Kidney (tissue), 14 donors: ENCODE results near the gene TMEM266. TPM values are rescaled to one million over a fixed set of nuclear protein-coding genes. Genes with fewer than 3 reads are reported as not detected.

Experiments
- DNase-seq, 5 donors: peaks; one replicate each; pipeline ENCODE4 v3.0.0-alpha.2; 2013 to 2020
- FAIRE-seq: peaks from 2 replicates; lab custom pipeline; 2012; peaks lifted over from hg19 to GRCh38; lab: Jason Lieb, UNC
- H3K27ac ChIP-seq, 2 donors: one replicate each; pipeline ENCODE4 v1.7.0; 2013; ENCODE audit warnings: low read depth in 2 of 2, low read length in 2 of 2, inconsistent platforms in 1 of 2
- H3K27me3 ChIP-seq: one replicate; pipeline ENCODE4 v1.7.1; 2013; ENCODE audit warnings: low read length, inconsistent platforms; ENCODE audit not compliant: control insufficient read depth, insufficient read depth
- H3K36me3 ChIP-seq, 3 donors: one replicate each; pipeline versions ENCODE4 v1.7.0 to v1.7.1; 2013; ENCODE audit warnings: low read length in 3 of 3, control low read depth in 1 of 3, inconsistent platforms in 1 of 3; ENCODE audit not compliant: insufficient read depth in 3 of 3, control insufficient read depth in 2 of 3
- H3K4me1 ChIP-seq, 3 donors: one replicate each; pipeline versions ENCODE4 v1.7.0 to v1.7.1; 2013; ENCODE audit warnings: low read length in 3 of 3, inconsistent platforms in 1 of 3, low read depth in 1 of 3; ENCODE audit not compliant: control insufficient read depth in 2 of 3, insufficient read depth in 2 of 3
- H3K4me3 ChIP-seq, 3 donors: one replicate each; pipeline versions ENCODE4 v1.7.0 to v1.8.1; 2013; ENCODE audit warnings: low read length in 3 of 3, control low read depth in 1 of 3, inconsistent platforms in 1 of 3
- H3K9ac ChIP-seq, 3 donors: one replicate each; pipeline versions ENCODE4 v1.7.0 to v1.7.1; 2013; ENCODE audit warnings: low read length in 3 of 3, control low read depth in 1 of 3, inconsistent platforms in 1 of 3
- H3K9me3 ChIP-seq, 3 donors: one replicate each; pipeline versions ENCODE4 v1.7.0 to v1.7.1; 2013; ENCODE audit warnings: low read length in 3 of 3, control low read depth in 1 of 3, inconsistent platforms in 1 of 3; ENCODE audit not compliant: control insufficient read depth in 2 of 3, insufficient read depth in 1 of 3
- intact Hi-C: fragments of 100-400 bp; cut with DNase I; formaldehyde crosslinking; loops from one replicate; pipeline ENCODE4 v1.11.1; 2022
- polyA plus RNA-seq: library from polyadenylated mRNA; stranded (reverse); fragments of 350-450 nt; fragmentation: Illumina TruSeq; extraction: RNeasy Lipid Tissue Mini Kit (QIAGEN cat#74804); gene quantifications from one replicate; pipeline ENCODE4 v1.2.3, GENCODE V29; 2014; ENCODE audit warnings: low read depth, low replicate concordance; ENCODE audit not compliant: insufficient read depth
- total RNA-seq: library from RNA; stranded (reverse); fragmentation: NEBNext Ultra II Directional; extraction: Animal tissue kit (Norgen Biotek cat#: 25700); gene quantifications from one replicate; pipeline ENCODE4 v1.2.1, GENCODE V29; 2021
- TF ChIP-seq, protein P1 (sequence below): IDR thresholded peaks from 3 replicates; pipeline ENCODE4 v1.5.1; 2012; ENCODE audit warnings: mild to moderate bottlenecking, moderate library complexity, borderline replicate concordance; ENCODE audit not compliant: insufficient read depth; ENCODE audit errors: extremely low read depth
- donor health status: control.
- donor health status: control.
- donor health status: control.
- donor health status: control.
- donor health status: control.
- donor health status: DM: yes; HTN: yes; CAD: no.
- donor health status: Normal renal cell carcinoma (clear cell type).

TMEM266 gene
- total and polyA plus RNA-seq, 2 donors from 2014 or later, result 0.72 to 3.1 TPM

DNA sequence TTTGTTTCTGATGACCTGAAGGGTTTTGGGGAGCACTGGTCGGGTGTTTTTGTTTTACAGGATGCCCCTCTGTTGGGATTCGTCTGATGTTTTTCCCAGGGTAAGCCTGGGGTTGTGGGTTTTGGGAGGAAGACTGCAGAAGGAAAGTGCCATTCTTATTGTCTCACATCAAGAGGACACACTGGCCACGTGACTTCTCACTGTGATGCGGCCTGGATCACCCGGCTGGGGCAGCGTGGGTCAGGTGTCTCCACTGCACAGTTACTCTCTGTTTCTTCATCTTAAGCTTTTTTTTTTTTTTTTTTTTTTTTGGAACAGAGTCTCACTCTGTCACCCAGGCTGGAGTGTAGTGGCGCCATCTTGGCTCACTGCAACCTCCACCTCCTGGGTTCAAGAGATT, 120.5 kb downstream of the TMEM266 start:
- Histone ChIP-seq H3K27ac (no peak overlapping the region), H3K4me3 (no peak overlapping the region), H3K36me3 (no peaks in the 10 kb centered on the region), H3K9ac (no peak overlapping the region), H3K27me3 (no peaks in the 10 kb centered on the region), H3K9me3 (no peaks in the 10 kb centered on the region), H3K4me1 (no peaks in the 10 kb centered on the region)
- TF ChIP-seq, protein P1, sequence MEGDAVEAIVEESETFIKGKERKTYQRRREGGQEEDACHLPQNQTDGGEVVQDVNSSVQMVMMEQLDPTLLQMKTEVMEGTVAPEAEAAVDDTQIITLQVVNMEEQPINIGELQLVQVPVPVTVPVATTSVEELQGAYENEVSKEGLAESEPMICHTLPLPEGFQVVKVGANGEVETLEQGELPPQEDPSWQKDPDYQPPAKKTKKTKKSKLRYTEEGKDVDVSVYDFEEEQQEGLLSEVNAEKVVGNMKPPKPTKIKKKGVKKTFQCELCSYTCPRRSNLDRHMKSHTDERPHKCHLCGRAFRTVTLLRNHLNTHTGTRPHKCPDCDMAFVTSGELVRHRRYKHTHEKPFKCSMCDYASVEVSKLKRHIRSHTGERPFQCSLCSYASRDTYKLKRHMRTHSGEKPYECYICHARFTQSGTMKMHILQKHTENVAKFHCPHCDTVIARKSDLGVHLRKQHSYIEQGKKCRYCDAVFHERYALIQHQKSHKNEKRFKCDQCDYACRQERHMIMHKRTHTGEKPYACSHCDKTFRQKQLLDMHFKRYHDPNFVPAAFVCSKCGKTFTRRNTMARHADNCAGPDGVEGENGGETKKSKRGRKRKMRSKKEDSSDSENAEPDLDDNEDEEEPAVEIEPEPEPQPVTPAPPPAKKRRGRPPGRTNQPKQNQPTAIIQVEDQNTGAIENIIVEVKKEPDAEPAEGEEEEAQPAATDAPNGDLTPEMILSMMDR, result no peak
- no peak for DNase-seq
- FAIRE-seq, result no peak
- intact Hi-C loops, result no loop called here

- DNase-seq (no peak), FAIRE-seq (no peak)
- Histone ChIP-seq H3K9ac (no peak overlapping the region), H3K27me3 (no peaks in the 10 kb centered on the region), H3K27ac (no peak overlapping the region), H3K36me3 (no peaks in the 10 kb centered on the region), H3K4me1 (no peaks in the 10 kb centered on the region), H3K9me3 (no peaks in the 10 kb centered on the region), H3K4me3 (no peak overlapping the region)
- intact Hi-C loops, result no loop called here
- TF ChIP-seq, protein P1, result no peak
Measured at GRCh38 chr15:76181705-76182107, 121.9 kb downstream of the TMEM266 start.

DNA sequence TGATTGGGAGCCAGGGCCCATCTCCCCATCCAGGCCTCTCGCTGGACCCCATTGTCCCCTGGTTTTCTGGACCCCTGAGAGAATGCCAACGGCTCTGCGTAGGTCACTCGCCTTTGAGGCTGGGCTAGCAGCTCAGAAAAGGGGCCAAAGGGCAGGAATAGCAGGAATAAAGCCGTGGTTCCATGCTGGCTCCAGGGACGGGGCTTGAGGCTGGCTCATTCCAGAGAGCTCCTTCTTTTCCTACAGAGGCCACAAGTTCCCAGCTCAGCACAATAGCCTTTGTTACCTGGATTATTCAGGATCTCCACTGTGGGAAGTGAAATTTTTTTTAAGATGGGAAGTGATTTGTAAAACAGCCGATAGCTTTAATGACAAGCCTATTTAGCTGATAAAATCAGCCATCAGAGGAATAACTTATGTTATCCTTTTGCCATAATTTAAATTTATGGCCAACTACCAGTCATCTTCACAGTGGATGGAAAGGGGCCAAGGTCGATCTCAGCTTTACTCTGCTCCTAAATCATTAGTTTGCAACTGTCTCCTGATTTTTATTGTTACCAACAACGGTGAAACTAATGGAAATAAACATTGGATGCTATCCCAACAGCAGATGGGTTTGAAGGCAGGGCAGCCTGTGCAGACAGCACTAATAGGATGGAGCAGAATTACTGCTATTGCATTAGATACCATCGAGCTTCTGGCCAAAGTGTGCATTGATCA, 124.3 kb downstream of the TMEM266 start:
- TF ChIP-seq, protein P1, result no peak
- no peak overlapping the region for H3K27ac ChIP-seq
- no peaks in the 10 kb centered on the region for H3K9me3 ChIP-seq
- DNase-seq (peak in 2 of 5 donors; percentile 27 to 55), FAIRE-seq (no peak)
- no peaks in the 10 kb centered on the region for H3K4me1 ChIP-seq
- intact Hi-C loops, result no loop called here
- no peaks in the 10 kb centered on the region for H3K36me3 ChIP-seq
- H3K27me3 ChIP-seq, result peaks cover 2% of the 10 kb centered on the region
- H3K4me3 ChIP-seq, result no peak overlapping the region
- H3K9ac ChIP-seq, result no peak overlapping the region

DNA sequence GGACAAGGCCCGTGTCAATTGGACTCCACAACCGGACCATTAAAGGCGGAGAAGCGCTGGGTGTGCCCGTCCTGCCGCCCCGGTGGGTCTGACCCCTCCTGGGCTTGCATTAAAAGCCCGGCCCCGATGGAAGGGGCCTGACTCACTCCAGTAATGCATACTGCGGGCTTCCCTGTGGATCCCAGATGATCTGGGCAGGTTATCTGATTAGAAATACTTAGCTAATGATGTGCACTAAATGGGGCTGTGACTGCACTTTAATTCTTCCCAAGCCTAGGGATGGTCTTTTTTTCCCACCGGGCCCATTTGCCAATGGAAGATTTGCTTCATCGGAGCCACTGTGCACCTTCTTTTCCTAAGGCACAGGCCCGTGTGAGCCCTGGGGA, 124.9 kb downstream of the TMEM266 start:
- FAIRE-seq (no peak), DNase-seq (no peak)
- Histone ChIP-seq H3K9ac (no peak overlapping the region), H3K27ac (no peak overlapping the region), H3K27me3 (peaks cover 2% of the 10 kb centered on the region), H3K36me3 (no peaks in the 10 kb centered on the region), H3K4me3 (no peak overlapping the region), H3K4me1 (no peaks in the 10 kb centered on the region), H3K9me3 (no peaks in the 10 kb centered on the region)
- TF ChIP-seq, protein P1, result no peak
- intact Hi-C loops, result no loop called here
